Measurements from ENCODE around the gene DNAJC16.

The DNAJC16 gene

GRCh38 chr1:15522551-15522950, 4.1 kb upstream of the DNAJC16 start:
- Mint-ChIP-seq H3K27me3 (no peaks in the 10 kb centered on the region), H3K36me3 (no peaks in the 10 kb centered on the region), H3K4me1 (peaks cover 43% of the 10 kb centered on the region), H3K9me3 (no peaks in the 10 kb centered on the region), H3K27ac (no peak overlapping the region), H3K4me3 (peak overlapping the region; percentile 24)

DNA sequence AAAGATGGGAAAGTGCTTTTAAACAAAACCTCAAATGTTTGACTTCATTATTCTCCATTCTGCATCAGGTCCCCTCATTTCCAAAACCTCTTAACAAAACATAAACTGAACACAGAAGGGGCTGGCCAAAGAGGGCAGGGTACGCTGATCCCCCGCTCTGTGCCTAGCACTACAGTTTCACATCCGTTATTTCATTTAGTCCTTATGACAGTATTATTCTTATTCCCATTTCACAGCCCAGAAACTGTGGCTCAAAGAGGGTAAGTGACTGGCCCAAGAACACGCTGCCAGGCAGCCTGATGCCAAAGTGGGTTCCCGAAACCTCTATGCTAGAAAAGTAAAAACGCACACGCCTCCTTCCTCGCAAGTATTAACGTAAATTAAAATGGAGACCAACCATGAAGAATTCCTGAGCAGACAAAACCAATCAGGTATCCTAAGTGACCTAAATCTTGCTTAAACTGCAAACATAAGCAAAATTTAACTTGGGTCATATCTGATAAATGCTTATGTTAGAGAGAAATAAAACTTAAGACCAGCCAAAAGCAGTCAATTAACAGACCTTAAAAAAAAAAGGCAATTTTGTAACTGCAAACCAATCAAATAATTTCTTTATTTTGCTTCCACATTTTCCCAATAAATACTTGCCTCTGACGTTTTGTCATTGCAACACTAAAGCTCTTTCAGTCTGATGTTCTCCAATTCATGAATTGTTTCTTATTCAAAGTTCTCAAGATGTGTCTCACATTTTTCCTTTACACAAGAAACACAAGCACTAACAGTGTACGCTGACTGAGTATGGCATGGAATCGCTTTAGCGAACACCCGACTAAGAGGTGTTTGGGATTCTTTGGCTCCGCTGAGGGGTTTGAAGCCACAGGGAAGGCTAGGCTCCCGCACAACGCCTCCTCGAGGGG, 3.3 kb upstream of the DNAJC16 start:
- no peaks in the 10 kb centered on the region for H3K27me3 Mint-ChIP-seq
- peaks cover 50% of the 10 kb centered on the region for H3K4me1 Mint-ChIP-seq
- H3K4me3 Mint-ChIP-seq, result peak overlapping the region; percentile 87
- peak overlapping the region; percentile 32 for H3K27ac Mint-ChIP-seq
- no peaks in the 10 kb centered on the region for H3K36me3 Mint-ChIP-seq
- no peaks in the 10 kb centered on the region for H3K9me3 Mint-ChIP-seq

DNA sequence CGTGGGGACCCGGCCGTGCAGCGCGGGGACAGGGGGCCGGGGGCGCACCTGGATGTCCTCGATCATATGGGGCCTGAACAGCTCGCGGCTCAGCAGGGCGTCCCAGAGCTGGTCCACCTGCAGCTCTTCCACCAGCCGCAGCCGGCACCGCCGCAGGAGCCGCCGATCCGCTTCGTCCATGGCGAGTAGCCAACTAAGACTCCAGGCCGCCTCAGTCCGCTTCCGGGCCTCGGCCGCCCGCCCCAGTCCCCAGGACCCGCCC, 2.7 kb upstream of the DNAJC16 start, which contains the start of gene CASP9:
TSS of gene CASP9 (minus strand) at position 195 of the 262 bp plus-strand sequence. CDS start at position 180, 15 bp downstream.
- Mint-ChIP-seq H3K9me3 (no peaks in the 10 kb centered on the region), H3K4me3 (peak within 1 kb of the TSS; percentile 87), H3K27ac (peak within 1 kb of the TSS; percentile 100), H3K27me3 (no peaks in the 10 kb centered on the region), H3K4me1 (peaks cover 56% of the 10 kb centered on the region), H3K36me3 (no peaks in the 10 kb centered on the region)

GRCh38 chr1:15524283-15525049, 2.2 kb upstream of the DNAJC16 start:
- Mint-ChIP-seq H3K4me3 (peak overlapping the region; percentile 87), H3K36me3 (no peaks in the 10 kb centered on the region), H3K4me1 (peaks cover 59% of the 10 kb centered on the region), H3K27ac (peak overlapping the region; percentile 100), H3K27me3 (no peaks in the 10 kb centered on the region), H3K9me3 (no peaks in the 10 kb centered on the region)

DNA sequence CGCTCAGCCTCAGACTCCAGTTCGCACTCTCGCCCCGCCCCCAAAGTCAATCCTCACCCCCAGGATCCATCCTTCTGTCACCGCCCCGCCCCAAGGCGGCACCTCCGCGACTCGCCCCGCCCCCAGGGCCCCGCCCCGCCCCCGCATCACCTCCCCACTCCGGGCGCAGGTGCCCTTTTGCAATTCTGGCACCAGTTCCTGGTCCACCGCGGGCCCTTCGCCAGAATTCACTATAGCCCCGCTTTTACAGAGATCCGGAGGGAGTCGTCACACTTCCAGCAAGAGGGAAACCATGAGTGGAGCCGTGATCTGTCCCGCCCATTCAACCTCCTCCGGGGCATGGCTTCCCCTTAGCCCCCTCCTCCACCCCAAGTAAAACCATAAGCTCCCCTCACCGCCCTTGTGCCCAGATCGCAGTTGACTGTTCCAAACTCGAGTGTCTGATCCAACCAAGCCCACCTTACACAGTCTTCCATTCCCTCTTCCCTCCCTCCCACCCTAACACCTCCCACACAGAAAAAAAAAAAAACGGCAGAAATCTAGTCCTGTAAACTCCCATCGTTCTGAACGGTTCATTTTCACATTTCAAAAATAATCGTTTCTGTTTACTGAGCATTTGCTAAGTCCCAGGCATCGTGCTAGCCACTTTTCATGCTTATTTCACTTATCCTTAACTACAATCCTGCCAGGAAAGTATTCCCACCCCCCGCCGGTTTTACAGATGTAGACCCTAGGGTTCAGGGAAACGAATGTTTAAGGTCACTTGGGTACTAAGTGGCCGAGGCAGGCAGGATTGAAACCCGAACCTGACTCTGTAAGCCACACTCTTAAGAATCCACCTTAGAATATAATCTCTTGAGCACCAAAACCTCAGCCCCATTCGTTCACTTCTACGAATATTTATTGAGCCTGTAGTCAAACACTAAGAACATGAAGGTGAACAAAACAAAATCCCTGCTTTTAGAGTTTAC, 1.3 kb upstream of the DNAJC16 start:
- Mint-ChIP-seq H3K4me3 (peak overlapping the region; percentile 87), H3K36me3 (no peaks in the 10 kb centered on the region), H3K27ac (peak overlapping the region; percentile 100), H3K4me1 (peaks cover 59% of the 10 kb centered on the region), H3K27me3 (no peaks in the 10 kb centered on the region), H3K9me3 (no peaks in the 10 kb centered on the region)

DNA sequence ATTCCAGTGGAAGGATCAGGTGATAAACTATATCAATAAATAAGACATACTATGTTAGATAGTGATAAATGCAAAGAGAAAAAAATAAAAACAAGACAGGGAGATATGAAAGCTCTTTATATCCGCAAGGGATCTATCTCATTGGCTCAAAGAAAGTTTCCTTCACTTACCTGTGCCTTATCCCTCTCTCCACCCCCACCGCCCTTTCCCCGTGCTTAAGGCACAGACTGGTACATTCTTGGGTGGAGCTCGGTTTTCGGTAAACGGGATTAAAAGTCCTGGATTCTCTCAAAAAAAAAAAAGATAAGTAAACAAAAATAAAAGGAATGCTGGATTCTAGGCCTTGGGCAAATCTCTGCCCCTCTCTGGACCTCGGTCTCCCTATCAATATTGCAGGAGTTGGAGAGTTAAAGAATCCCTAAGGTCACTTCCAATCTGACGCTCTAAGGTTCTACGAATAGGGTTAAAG, 593 bp upstream of the DNAJC16 start:
- Mint-ChIP-seq H3K27me3 (no peaks in the 10 kb centered on the region), H3K9me3 (no peaks in the 10 kb centered on the region), H3K4me1 (peaks cover 59% of the 10 kb centered on the region), H3K27ac (peak overlapping the region; percentile 100), H3K36me3 (no peaks in the 10 kb centered on the region), H3K4me3 (peak overlapping the region; percentile 87)

DNA sequence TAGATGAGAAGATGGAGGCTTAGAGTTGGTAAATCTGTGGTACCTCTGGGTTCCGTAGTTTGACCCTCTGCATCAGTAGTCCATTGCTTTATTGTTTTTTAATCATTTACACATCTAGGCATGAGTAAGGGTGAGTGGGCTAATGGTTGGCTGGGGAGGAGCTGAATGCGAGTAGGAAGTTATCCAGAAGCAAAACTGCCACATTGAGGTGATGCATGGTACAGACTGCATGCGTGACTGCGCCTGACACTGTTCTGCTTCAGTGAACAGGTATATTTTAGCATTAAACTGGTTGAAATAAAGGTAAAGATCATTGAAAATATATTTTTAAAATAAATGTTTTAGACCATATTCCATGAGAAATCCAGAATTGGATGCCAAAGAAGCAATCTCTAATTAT, 4.4 kb downstream of the DNAJC16 start:
- no peaks in the 10 kb centered on the region for H3K9me3 Mint-ChIP-seq
- peaks cover 41% of the 10 kb centered on the region for H3K4me1 Mint-ChIP-seq
- H3K27ac Mint-ChIP-seq, result no peak overlapping the region
- no peak overlapping the region for H3K4me3 Mint-ChIP-seq
- H3K36me3 Mint-ChIP-seq, result peaks cover 4% of the 10 kb centered on the region
- no peaks in the 10 kb centered on the region for H3K27me3 Mint-ChIP-seq

DNA sequence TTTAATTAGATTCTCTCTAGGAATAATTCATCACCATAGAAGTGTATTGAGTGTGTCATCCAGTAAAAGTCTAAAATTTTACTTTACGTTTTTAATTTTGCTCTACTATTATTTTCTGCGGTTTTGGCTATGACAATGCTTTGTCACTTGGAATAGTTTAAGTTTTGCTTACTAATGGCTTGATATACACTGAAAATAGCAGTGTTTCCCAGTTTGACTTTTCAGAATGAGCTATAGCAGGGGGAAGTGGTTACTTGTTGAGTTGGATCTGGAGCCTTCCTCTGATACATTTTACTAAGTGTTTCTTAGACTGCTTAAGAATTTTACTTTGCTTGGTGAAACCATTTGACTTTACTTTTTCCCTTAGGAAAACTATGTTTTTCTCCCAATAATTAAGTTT, 5.0 kb downstream of the DNAJC16 start:
- peaks cover 8% of the 10 kb centered on the region for H3K36me3 Mint-ChIP-seq
- peaks cover 35% of the 10 kb centered on the region for H3K4me1 Mint-ChIP-seq
- H3K27ac Mint-ChIP-seq, result no peak overlapping the region
- H3K9me3 Mint-ChIP-seq, result no peaks in the 10 kb centered on the region
- no peaks in the 10 kb centered on the region for H3K27me3 Mint-ChIP-seq
- no peak overlapping the region for H3K4me3 Mint-ChIP-seq

DNA sequence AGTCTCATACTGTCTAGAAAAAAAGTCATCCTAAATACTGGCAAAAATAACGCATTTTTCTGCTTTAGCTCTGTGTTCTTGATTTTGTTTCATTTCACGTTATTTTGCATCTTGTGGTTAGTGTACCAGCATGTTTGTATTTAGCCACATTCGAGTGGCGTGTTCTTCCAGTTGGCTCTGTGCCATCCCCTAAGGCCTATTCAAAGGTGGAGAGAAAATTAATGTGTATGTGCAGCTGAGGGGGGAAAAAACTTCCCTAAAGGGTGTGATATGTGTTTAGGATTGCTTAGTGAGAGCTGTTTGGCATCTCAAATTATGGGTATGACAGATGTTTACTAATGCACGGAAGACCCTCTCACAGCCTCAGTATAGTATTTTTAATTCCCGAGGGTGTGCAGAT, 12.1 kb downstream of the DNAJC16 start:
- Mint-ChIP-seq H3K9me3 (no peaks in the 10 kb centered on the region), H3K27me3 (no peaks in the 10 kb centered on the region), H3K27ac (no peak overlapping the region), H3K36me3 (peaks cover 15% of the 10 kb centered on the region), H3K4me1 (peaks cover 13% of the 10 kb centered on the region), H3K4me3 (no peak overlapping the region)

DNA sequence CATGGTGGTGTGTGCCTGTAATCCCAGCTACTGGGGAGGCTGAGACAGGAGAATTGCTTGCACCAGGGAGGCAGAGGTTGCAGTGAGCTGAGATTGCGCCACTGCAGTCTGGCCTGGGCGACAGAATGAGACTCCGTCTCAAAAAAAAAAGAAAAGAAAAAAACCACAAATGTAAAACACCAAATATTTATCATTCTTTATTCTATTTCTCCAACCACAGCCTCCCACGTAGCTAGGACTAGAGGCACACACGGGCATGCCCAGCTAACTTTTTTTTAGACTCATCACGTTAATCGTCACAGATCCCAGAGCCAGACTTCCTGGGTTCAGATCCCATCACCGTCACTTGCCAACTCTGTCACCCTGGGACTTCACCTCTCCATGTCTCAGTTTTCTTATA, 13.5 kb downstream of the DNAJC16 start:
- peaks cover 13% of the 10 kb centered on the region for H3K4me1 Mint-ChIP-seq
- H3K27ac Mint-ChIP-seq, result no peak overlapping the region
- peaks cover 13% of the 10 kb centered on the region for H3K36me3 Mint-ChIP-seq
- H3K27me3 Mint-ChIP-seq, result no peaks in the 10 kb centered on the region
- H3K4me3 Mint-ChIP-seq, result no peak overlapping the region
- no peaks in the 10 kb centered on the region for H3K9me3 Mint-ChIP-seq

- H3K27ac Mint-ChIP-seq, result peak overlapping the region; percentile 30
- H3K27me3 Mint-ChIP-seq, result no peaks in the 10 kb centered on the region
- no peak overlapping the region for H3K4me3 Mint-ChIP-seq
- peaks cover 12% of the 10 kb centered on the region for H3K36me3 Mint-ChIP-seq
- H3K4me1 Mint-ChIP-seq, result peaks cover 13% of the 10 kb centered on the region
- no peaks in the 10 kb centered on the region for H3K9me3 Mint-ChIP-seq
Measured at GRCh38 chr1:15541231-15541792, 14.7 kb downstream of the DNAJC16 start.

DNA sequence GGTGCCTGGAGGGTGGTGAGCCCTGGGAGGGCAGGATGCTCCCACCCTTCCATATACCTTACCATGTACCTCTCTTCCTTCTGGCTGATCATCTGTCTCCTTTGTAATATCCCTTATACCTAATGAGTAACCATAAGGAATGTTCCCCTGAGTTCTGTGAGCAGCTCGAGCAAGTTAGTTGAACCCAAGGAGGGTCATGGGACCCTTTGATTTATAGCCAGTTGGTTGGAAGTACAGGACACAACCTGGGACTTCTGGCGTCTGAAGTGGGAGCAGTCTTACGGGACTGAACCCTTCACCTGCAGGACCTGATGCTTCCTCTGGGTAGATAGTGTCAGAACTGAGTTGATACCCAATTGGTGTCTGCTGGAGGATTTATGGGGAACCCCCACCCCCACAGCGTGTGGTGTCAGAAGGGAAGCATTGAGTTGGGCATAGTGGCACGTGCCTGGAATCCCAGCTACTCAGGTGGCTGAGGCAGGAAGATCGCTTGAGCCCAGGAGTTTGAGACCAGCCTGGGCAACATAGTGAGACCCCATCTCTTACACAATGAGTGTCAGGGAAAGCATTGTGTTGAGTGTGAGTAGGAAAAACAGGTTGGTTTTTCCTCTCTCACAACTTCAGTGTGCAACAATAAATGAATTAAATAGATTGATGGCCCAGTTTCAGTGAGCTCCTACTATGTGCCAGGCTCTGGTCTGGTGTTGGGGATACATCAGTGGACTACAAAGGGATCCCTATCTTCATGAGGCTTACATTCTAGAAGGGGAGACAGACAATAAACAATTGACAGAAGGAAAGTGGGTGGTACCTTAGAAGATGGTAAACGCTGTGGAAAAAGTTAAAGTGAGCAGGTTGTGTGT, 16.0 kb downstream of the DNAJC16 start:
- H3K4me1 Mint-ChIP-seq, result peaks cover 13% of the 10 kb centered on the region
- H3K4me3 Mint-ChIP-seq, result no peak overlapping the region
- H3K27me3 Mint-ChIP-seq, result no peaks in the 10 kb centered on the region
- no peaks in the 10 kb centered on the region for H3K9me3 Mint-ChIP-seq
- peak overlapping the region; percentile 23 for H3K27ac Mint-ChIP-seq
- H3K36me3 Mint-ChIP-seq, result peaks cover 7% of the 10 kb centered on the region

- peaks cover 13% of the 10 kb centered on the region for H3K4me1 Mint-ChIP-seq
- no peaks in the 10 kb centered on the region for H3K27me3 Mint-ChIP-seq
- H3K27ac Mint-ChIP-seq, result no peak overlapping the region
- no peak overlapping the region for H3K4me3 Mint-ChIP-seq
- H3K36me3 Mint-ChIP-seq, result peaks cover 12% of the 10 kb centered on the region
- no peaks in the 10 kb centered on the region for H3K9me3 Mint-ChIP-seq
Measured at GRCh38 chr1:15543251-15543588, 16.6 kb downstream of the DNAJC16 start.
